Measurements from ENCODE around the gene USP40.

DNA sequence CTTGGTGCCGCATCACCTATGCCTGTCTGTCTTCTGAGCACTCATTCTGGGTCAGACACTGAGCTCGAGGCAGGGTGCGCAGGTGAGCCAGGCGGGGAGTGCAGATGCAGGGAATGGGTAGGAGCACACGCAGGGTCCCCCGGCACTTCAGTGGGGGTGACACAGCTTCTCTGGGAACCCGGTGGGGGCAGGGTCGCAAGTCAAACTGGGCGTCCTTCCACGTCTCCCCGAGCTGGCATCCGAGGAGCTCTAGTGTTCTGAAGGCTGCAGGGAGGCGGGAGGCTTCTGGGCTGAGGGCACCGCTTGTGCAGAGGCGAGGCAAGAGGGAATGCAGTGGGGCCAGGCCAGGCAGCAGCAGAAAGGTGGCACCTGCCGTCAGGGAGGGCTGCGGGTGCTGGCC is 126.3 kb downstream of the USP40 start:
- TF ChIP-seq, protein P1, sequence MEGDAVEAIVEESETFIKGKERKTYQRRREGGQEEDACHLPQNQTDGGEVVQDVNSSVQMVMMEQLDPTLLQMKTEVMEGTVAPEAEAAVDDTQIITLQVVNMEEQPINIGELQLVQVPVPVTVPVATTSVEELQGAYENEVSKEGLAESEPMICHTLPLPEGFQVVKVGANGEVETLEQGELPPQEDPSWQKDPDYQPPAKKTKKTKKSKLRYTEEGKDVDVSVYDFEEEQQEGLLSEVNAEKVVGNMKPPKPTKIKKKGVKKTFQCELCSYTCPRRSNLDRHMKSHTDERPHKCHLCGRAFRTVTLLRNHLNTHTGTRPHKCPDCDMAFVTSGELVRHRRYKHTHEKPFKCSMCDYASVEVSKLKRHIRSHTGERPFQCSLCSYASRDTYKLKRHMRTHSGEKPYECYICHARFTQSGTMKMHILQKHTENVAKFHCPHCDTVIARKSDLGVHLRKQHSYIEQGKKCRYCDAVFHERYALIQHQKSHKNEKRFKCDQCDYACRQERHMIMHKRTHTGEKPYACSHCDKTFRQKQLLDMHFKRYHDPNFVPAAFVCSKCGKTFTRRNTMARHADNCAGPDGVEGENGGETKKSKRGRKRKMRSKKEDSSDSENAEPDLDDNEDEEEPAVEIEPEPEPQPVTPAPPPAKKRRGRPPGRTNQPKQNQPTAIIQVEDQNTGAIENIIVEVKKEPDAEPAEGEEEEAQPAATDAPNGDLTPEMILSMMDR (IDR thresholded peaks at IDR 0.05), result no peak
- TF ChIP-seq EZH2phosphoT487 (IDR thresholded peaks at IDR 0.05), result no peak
